HG03280 (cell line): ENCODE results near the gene PIGZ.

ENCODE experiments used
- ATAC-seq: cut with Tn5 transposase; IDR thresholded peaks from one replicate; pipeline ENCODE4 v1.9.1; 2021; ENCODE audit warnings: mild to moderate bottlenecking, moderate library complexity; ENCODE audit not compliant: unreplicated experiment

The PIGZ gene

GRCh38 chr3:196918968-196919367 is 49.7 kb downstream of the PIGZ start:
- ATAC-seq: no peak

GRCh38 chr3:196916995-196917394 is 51.6 kb downstream of the PIGZ start:
- no peak for ATAC-seq

GRCh38 chr3:196916221-196916620 is 52.4 kb downstream of the PIGZ start:
- no peak for ATAC-seq

GRCh38 chr3:196915375-196915774 is 53.3 kb downstream of the PIGZ start:
- no peak for ATAC-seq

- ATAC-seq: no peak
Measured at GRCh38 chr3:196914866-196915265, 53.8 kb downstream of the PIGZ start.

- no peak for ATAC-seq
Measured at GRCh38 chr3:196903740-196904139, 64.9 kb downstream of the PIGZ start.

- ATAC-seq: no peak
Measured at GRCh38 chr3:196902296-196902695, 66.3 kb downstream of the PIGZ start.

GRCh38 chr3:196901768-196902167 is 66.9 kb downstream of the PIGZ start:
- ATAC-seq: no peak
